ENCODE results near the gene TBC1D22B.

TBC1D22B gene

GRCh38 chr6:37244430-37245310 is 12.9 kb upstream of the TBC1D22B start:
- TF ChIP-seq GATA3 (IDR thresholded peaks at IDR 0.05; ENCODE audit: low read depth, low read length) = no peak
- TF ChIP-seq GATA2 (IDR thresholded peaks at IDR 0.05; ENCODE audit: low read depth, low read length) = no peak

- no peak for TF ChIP-seq GATA3 (IDR thresholded peaks at IDR 0.05; ENCODE audit: low read depth, low read length)
- TF ChIP-seq GATA2 (IDR thresholded peaks at IDR 0.05; ENCODE audit: low read depth, low read length) = no peak
Measured at GRCh38 chr6:37251211-37251780, 6.3 kb upstream of the TBC1D22B start.

GRCh38 chr6:37253486-37254007 is 4.0 kb upstream of the TBC1D22B start:
- TF ChIP-seq GATA3 (IDR thresholded peaks at IDR 0.05; ENCODE audit: low read depth, low read length) (no peak), GATA2 (IDR thresholded peaks at IDR 0.05; ENCODE audit: low read depth, low read length) (no peak)

GRCh38 chr6:37254881-37255280 is 2.7 kb upstream of the TBC1D22B start:
- TF ChIP-seq GATA3 (IDR thresholded peaks at IDR 0.05; ENCODE audit: low read depth, low read length) (no peak), GATA2 (IDR thresholded peaks at IDR 0.05; ENCODE audit: low read depth, low read length) (no peak)

- TF ChIP-seq GATA3 (IDR thresholded peaks at IDR 0.05; ENCODE audit: low read depth, low read length) (no peak), GATA2 (IDR thresholded peaks at IDR 0.05; ENCODE audit: low read depth, low read length) (no peak)
Measured at GRCh38 chr6:37256692-37257319, 766 bp upstream of the TBC1D22B start.

GRCh38 chr6:37257320-37257633 is 295 bp upstream of the TBC1D22B start:
- TF ChIP-seq GATA3 (IDR thresholded peaks at IDR 0.05; ENCODE audit: low read depth, low read length) = no peak

- TF ChIP-seq GATA3 (IDR thresholded peaks at IDR 0.05; ENCODE audit: low read depth, low read length) (no peak), GATA2 (IDR thresholded peaks at IDR 0.05; ENCODE audit: low read depth, low read length) (no peak)
Measured at GRCh38 chr6:37258405-37259105, 983 bp downstream of the TBC1D22B start.

GRCh38 chr6:37259191-37259590 is 1.6 kb downstream of the TBC1D22B start:
- TF ChIP-seq GATA2 (IDR thresholded peaks at IDR 0.05; ENCODE audit: low read depth, low read length) (no peak), GATA3 (IDR thresholded peaks at IDR 0.05; ENCODE audit: low read depth, low read length) (no peak)

- TF ChIP-seq GATA2 (IDR thresholded peaks at IDR 0.05; ENCODE audit: low read depth, low read length) = no peak
- TF ChIP-seq GATA3 (IDR thresholded peaks at IDR 0.05; ENCODE audit: low read depth, low read length) = no peak
Measured at GRCh38 chr6:37260040-37260439, 2.5 kb downstream of the TBC1D22B start.

GRCh38 chr6:37260444-37260843 is 2.9 kb downstream of the TBC1D22B start:
- TF ChIP-seq GATA2 (IDR thresholded peaks at IDR 0.05; ENCODE audit: low read depth, low read length) (no peak), GATA3 (IDR thresholded peaks at IDR 0.05; ENCODE audit: low read depth, low read length) (no peak)

- TF ChIP-seq GATA3 (IDR thresholded peaks at IDR 0.05; ENCODE audit: low read depth, low read length) (no peak), GATA2 (IDR thresholded peaks at IDR 0.05; ENCODE audit: low read depth, low read length) (no peak)
Measured at GRCh38 chr6:37261198-37261597, 3.6 kb downstream of the TBC1D22B start.

- TF ChIP-seq GATA3 (IDR thresholded peaks at IDR 0.05; ENCODE audit: low read depth, low read length) = no peak
- TF ChIP-seq GATA2 (IDR thresholded peaks at IDR 0.05; ENCODE audit: low read depth, low read length) = no peak
Measured at GRCh38 chr6:37262446-37263026, 5.0 kb downstream of the TBC1D22B start.

- no peak for TF ChIP-seq GATA2 (IDR thresholded peaks at IDR 0.05; ENCODE audit: low read depth, low read length)
- TF ChIP-seq GATA3 (IDR thresholded peaks at IDR 0.05; ENCODE audit: low read depth, low read length) = no peak
Measured at GRCh38 chr6:37265001-37265400, 7.4 kb downstream of the TBC1D22B start.

- TF ChIP-seq GATA2 (IDR thresholded peaks at IDR 0.05; ENCODE audit: low read depth, low read length) (no peak), GATA3 (IDR thresholded peaks at IDR 0.05; ENCODE audit: low read depth, low read length) (no peak)
Measured at GRCh38 chr6:37265860-37266259, 8.3 kb downstream of the TBC1D22B start.
